Thyroid gland (tissue), 4 donors: ENCODE measurements around the gene TMEM138.

Experiments
- POLR2A ChIP-seq, 2 donors: fragments of 450-650 bp; IDR thresholded peaks; one replicate each; pipeline ENCODE4 v1.6.1; 2017; ENCODE audit warnings: antibody characterized with exemption in 2 of 2, mild to moderate bottlenecking in 2 of 2, moderate library complexity in 1 of 2
- TF ChIP-seq, protein P1 (sequence below), 6 experiments: fragments of 200-600 bp in 3 of 6; fragments of 450-650 bp in 3 of 6; sonication (generic) in 3 of 6; IDR thresholded peaks; one replicate each; pipeline ENCODE4 v1.5.1; 2016 to 2019; ENCODE audit warnings: antibody characterized with exemption in 6 of 6, mild to moderate bottlenecking in 2 of 6, inconsistent platforms in 1 of 6, moderate library complexity in 1 of 6

DNA sequence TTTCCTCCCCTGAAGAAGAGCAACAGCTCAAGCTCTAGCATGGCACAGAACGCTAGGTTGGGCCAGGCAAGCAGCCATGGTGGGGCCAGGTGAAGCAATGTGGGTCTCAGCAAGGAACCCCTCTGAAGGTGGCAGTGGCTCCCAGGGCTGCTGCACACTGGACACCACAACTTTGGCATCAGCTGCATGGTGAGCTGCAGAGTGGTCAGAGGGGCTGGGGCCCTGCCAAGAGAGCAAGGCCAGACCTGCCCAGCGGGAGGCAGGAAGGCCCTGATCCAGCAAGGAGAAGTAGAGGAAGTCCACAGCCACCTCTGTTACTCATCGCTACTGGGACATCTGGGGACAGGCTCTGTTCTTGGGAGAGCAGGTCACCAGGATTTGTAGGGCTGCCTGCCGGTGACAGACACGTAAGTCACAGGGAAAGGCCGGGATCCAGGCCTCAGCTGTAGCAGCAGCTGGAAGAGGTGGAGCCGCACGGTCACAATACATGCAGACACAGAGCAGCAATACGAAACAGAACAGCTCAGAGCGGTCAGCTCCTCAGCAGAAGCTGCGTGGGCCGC is 12.9 kb upstream of the TMEM138 start:
- TF ChIP-seq, protein P1, sequence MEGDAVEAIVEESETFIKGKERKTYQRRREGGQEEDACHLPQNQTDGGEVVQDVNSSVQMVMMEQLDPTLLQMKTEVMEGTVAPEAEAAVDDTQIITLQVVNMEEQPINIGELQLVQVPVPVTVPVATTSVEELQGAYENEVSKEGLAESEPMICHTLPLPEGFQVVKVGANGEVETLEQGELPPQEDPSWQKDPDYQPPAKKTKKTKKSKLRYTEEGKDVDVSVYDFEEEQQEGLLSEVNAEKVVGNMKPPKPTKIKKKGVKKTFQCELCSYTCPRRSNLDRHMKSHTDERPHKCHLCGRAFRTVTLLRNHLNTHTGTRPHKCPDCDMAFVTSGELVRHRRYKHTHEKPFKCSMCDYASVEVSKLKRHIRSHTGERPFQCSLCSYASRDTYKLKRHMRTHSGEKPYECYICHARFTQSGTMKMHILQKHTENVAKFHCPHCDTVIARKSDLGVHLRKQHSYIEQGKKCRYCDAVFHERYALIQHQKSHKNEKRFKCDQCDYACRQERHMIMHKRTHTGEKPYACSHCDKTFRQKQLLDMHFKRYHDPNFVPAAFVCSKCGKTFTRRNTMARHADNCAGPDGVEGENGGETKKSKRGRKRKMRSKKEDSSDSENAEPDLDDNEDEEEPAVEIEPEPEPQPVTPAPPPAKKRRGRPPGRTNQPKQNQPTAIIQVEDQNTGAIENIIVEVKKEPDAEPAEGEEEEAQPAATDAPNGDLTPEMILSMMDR (IDR thresholded peaks at IDR 0.05): no peak
- TF ChIP-seq POLR2A (IDR thresholded peaks at IDR 0.05): no peak
